HAP-1 (cell line): ENCODE data around the gene ZDHHC3.

Source experiments
- DNase-seq, 2 experiments: peaks; one replicate each; pipeline ENCODE4 v3.0.0-alpha.2; 2016 to 2020; ENCODE audit warnings: low spot score in 2 of 2
- H3K27me3 ChIP-seq: fragments of 250-450 bp; sonication (Bioruptor Pico); 2 replicates; pipeline ENCODE4 v1.5.1; 2020; ENCODE audit warnings: low read depth, mild to moderate bottlenecking, moderate library complexity
- H3K36me3 ChIP-seq: fragments of 250-450 bp; sonication (Bioruptor Pico); replicated peaks from 2 replicates; pipeline ENCODE4 v1.5.1; 2020; ENCODE audit warnings: mild to moderate bottlenecking
- H3K4me1 ChIP-seq: fragments of 250-450 bp; sonication (Bioruptor Pico); 2 replicates; pipeline ENCODE4 v1.5.1; 2020; ENCODE audit warnings: mild to moderate bottlenecking
- H3K4me3 ChIP-seq: fragments of 250-450 bp; sonication (Bioruptor Pico); 2 replicates; pipeline ENCODE4 v1.5.1; 2020; ENCODE audit warnings: mild to moderate bottlenecking, moderate library complexity
- H3K9me3 ChIP-seq: fragments of 250-450 bp; sonication (Bioruptor Pico); 2 replicates; pipeline ENCODE4 v1.5.1; 2020; ENCODE audit warnings: mild to moderate bottlenecking, moderate library complexity
- in situ Hi-C: fragments of 300-500 bp; cut with MboI; formaldehyde crosslinking; loops from 3 replicates; pipeline ENCODE4 v1.14.3; 2020; ENCODE audit warnings: low sequenced_read_pairs, inconsistent platforms, mixed read lengths

The ZDHHC3 gene

DNA sequence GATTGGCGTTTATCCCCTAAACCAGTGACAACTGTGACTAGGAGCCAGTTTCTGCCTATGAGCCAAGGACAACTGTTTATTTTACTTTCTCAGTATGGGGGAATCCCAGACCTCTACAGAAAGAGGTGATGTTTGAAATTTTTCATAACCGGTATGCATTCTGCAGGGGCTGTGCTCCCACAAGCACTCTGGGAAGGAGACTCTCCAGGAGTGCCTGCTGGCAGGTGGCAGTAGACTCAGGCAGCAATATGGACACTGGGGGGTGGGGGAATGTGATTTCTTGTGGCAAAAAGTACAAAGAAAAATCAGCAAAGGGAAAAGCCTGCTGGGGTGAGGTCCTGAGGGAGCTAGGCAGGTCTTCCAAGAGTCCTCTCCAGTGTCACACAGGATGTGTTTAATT, 95.7 kb downstream of the ZDHHC3 start:
- no peak for DNase-seq
- Histone ChIP-seq H3K36me3 (no peaks in the 10 kb centered on the region), H3K4me3 (no peak overlapping the region), H3K9me3 (no peaks in the 10 kb centered on the region), H3K27me3 (no peaks in the 10 kb centered on the region), H3K4me1 (no peaks in the 10 kb centered on the region)
- in situ Hi-C loops: no loop called here

DNA sequence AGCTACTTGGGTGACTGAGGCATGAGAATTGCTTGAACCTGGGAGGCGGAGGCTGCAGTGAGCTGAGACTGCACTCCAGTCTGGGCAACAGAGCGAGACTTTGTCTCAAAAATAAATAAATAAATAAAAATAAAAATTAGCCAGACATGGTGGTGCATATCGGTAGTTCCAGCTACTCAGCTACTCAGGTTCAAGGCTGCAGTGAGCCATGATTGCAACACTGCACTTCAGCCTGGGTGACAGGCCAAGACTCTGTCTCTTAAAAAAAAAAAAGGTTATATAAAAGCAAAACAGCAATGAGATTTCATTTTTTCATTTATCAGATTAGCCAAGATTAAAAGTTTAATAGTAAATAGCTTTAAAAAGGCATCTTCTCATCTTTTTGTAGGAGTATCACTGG, 98.6 kb downstream of the ZDHHC3 start:
- in situ Hi-C loops: no loop called here
- Histone ChIP-seq H3K27me3 (no peaks in the 10 kb centered on the region), H3K4me1 (no peaks in the 10 kb centered on the region), H3K36me3 (no peaks in the 10 kb centered on the region), H3K4me3 (no peak overlapping the region), H3K9me3 (no peaks in the 10 kb centered on the region)
- DNase-seq: no peak

- Histone ChIP-seq H3K36me3 (no peaks in the 10 kb centered on the region), H3K4me3 (no peak overlapping the region), H3K4me1 (no peaks in the 10 kb centered on the region), H3K27me3 (no peaks in the 10 kb centered on the region), H3K9me3 (no peaks in the 10 kb centered on the region)
- DNase-seq: no peak
- in situ Hi-C loops: no loop called here
These were observed 100.4 kb downstream of the ZDHHC3 start for GRCh38 chr3:44875596-44875995.
